Urinary bladder (tissue), 4 donors: ENCODE data around the gene RIN1. TPM values are rescaled to one million over a fixed set of nuclear protein-coding genes. Genes with fewer than 3 reads are reported as not detected.
"Not testable (repeated sequence)": the region's sequence is repeated elsewhere in the genome, so short reads cannot be mapped to it uniquely, and the experiment has no call there.

ENCODE experiments used
- DNase-seq: peaks from one replicate; pipeline ENCODE4 v3.0.0-alpha.2; 2015; ENCODE audit errors: extremely low spot score
- H3K27ac ChIP-seq: one replicate; pipeline ENCODE4 v1.5.1; 2013; ENCODE audit warnings: low read depth, mild to moderate bottlenecking, moderate library complexity
- H3K36me3 ChIP-seq: one replicate; pipeline ENCODE4 v1.6.1; 2013; ENCODE audit warnings: mild to moderate bottlenecking, moderate library complexity; ENCODE audit not compliant: insufficient read depth
- H3K4me1 ChIP-seq: one replicate; pipeline ENCODE4 v1.6.1; 2013; ENCODE audit warnings: mild to moderate bottlenecking, moderate library complexity; ENCODE audit not compliant: insufficient read depth
- H3K4me3 ChIP-seq: one replicate; pipeline ENCODE4 v1.5.1; 2013; ENCODE audit warnings: low read depth, low read length
- WGBS: extraction: QIAGEN DNeasy Blood & Tissue Kit; methylation state at CpG from one replicate; pipeline ENCODE4 v1.1.7; 2013; 5-methylcytosine and 5-hydroxymethylcytosine counted together
- polyA plus RNA-seq: library from polyadenylated mRNA; stranded (reverse); fragments of 200-250 nt; gene quantifications from one replicate; pipeline ENCODE4 v1.2.3, GENCODE V29; 2013
- total RNA-seq: library from RNA; depleted of rRNA; stranded (reverse); fragments of >200 nt; gene quantifications from one replicate; pipeline ENCODE4 v1.2.3, GENCODE V29; 2014
- donor health status: healthy with polysubstance abuse.
- donor health status: healthy.

Gene RIN1
- total RNA-seq (2.9 TPM), polyA plus RNA-seq (8.4 TPM)

GRCh38 chr11:66336234-66337102 is at the start of gene RIN1:
Gene RIN1, minus strand, starts transcription at chr11:66336434. Its CDS starts 32 bp downstream, at chr11:66336402.
- H3K4me1 ChIP-seq: no peaks in the 10 kb centered on the region
- H3K4me3 ChIP-seq: peak within 1 kb of the TSS; percentile 54
- H3K36me3 ChIP-seq: peaks cover 3% of the 10 kb centered on the region
- no peak within 1 kb of the TSS for H3K27ac ChIP-seq
- DNase-seq: no peak
- 14% methylated on average over 22 of the region's 22 CpGs for WGBS

GRCh38 chr11:66384316-66384715 is 48.1 kb upstream of the RIN1 start:
- H3K4me1 ChIP-seq, DNase-seq, H3K4me3 ChIP-seq, H3K36me3 ChIP-seq, H3K27ac ChIP-seq: not testable (repeated sequence)
- WGBS: 81% methylated on average over 13 of the region's 13 CpGs

- not testable (repeated sequence) for H3K36me3 ChIP-seq, H3K4me1 ChIP-seq, DNase-seq, H3K4me3 ChIP-seq, H3K27ac ChIP-seq
- 32% methylated on average over 7 of the region's 7 CpGs for WGBS
These were observed 44.0 kb upstream of the RIN1 start for GRCh38 chr11:66380264-66380663.

- whole genome bisulfite sequencing: 61% methylated on average over 9 of the region's 9 CpGs
These were observed 37.6 kb upstream of the RIN1 start for GRCh38 chr11:66373690-66374287.

GRCh38 chr11:66373265-66373664 is 37.0 kb upstream of the RIN1 start:
- H3K27ac ChIP-seq: no peak overlapping the region
- H3K4me3 ChIP-seq: no peak overlapping the region
- WGBS: 42% methylated on average over 5 of the region's 5 CpGs
- H3K4me1 ChIP-seq: no peaks in the 10 kb centered on the region
- DNase-seq: no peak
- H3K36me3 ChIP-seq: no peaks in the 10 kb centered on the region

More at GRCh38 chr11:66373690-66374287, 37.6 kb upstream of the RIN1 start:
- DNase-seq, H3K4me3 ChIP-seq, H3K27ac ChIP-seq, H3K36me3 ChIP-seq, H3K4me1 ChIP-seq: not testable (repeated sequence)

- DNase-seq: peak; percentile 53
- WGBS: under 1% methylated on average over 71 of the region's 72 CpGs
- Histone ChIP-seq H3K4me1 (no peaks in the 10 kb centered on the region), H3K4me3 (peak within 1 kb of the TSS; percentile 57), H3K27ac (peak within 1 kb of the TSS; percentile 31), H3K36me3 (no peaks in the 10 kb centered on the region)
These were observed 35.6 kb upstream of the RIN1 start, which contains the start of gene SLC29A2 for GRCh38 chr11:66371627-66372415. Gene SLC29A2, minus strand, starts transcription at chr11:66371760. Its CDS starts 169 bp downstream, at chr11:66371591.

- DNase-seq: no peak
- 87% methylated on average over 25 of the region's 25 CpGs for WGBS
- no peaks in the 10 kb centered on the region for H3K4me1 ChIP-seq
These were observed 33.0 kb upstream of the RIN1 start for GRCh38 chr11:66369073-66369894.

GRCh38 chr11:66368484-66368883 is 32.2 kb upstream of the RIN1 start:
- 92% methylated on average over 6 of the region's 6 CpGs for WGBS
- H3K27ac ChIP-seq: no peak overlapping the region

More at GRCh38 chr11:66369073-66369894, 33.0 kb upstream of the RIN1 start:
- Histone ChIP-seq H3K36me3 (no peaks in the 10 kb centered on the region), H3K27ac (no peak overlapping the region), H3K4me3 (no peak overlapping the region)

GRCh38 chr11:66367561-66368312 is 31.5 kb upstream of the RIN1 start:
- 89% methylated on average over 15 of the region's 15 CpGs for WGBS
- H3K4me1 ChIP-seq: no peaks in the 10 kb centered on the region
- no peak overlapping the region for H3K4me3 ChIP-seq
- no peak overlapping the region for H3K27ac ChIP-seq
- DNase-seq: no peak
- no peaks in the 10 kb centered on the region for H3K36me3 ChIP-seq

More at GRCh38 chr11:66368484-66368883, 32.2 kb upstream of the RIN1 start:
- Histone ChIP-seq H3K36me3 (no peaks in the 10 kb centered on the region), H3K4me1 (no peaks in the 10 kb centered on the region), H3K4me3 (no peak overlapping the region)
- no peak for DNase-seq

GRCh38 chr11:66366844-66367477 is 30.7 kb upstream of the RIN1 start:
- no peak for DNase-seq
- WGBS: 95% methylated on average over 8 of the region's 8 CpGs
- no peak overlapping the region for H3K27ac ChIP-seq
- no peak overlapping the region for H3K4me3 ChIP-seq
- H3K36me3 ChIP-seq: no peaks in the 10 kb centered on the region
- H3K4me1 ChIP-seq: no peaks in the 10 kb centered on the region

- no peaks in the 10 kb centered on the region for H3K36me3 ChIP-seq
- DNase-seq: no peak
- WGBS: 77% methylated on average over 14 of the region's 14 CpGs
- no peak overlapping the region for H3K27ac ChIP-seq
- no peaks in the 10 kb centered on the region for H3K4me1 ChIP-seq
- no peak overlapping the region for H3K4me3 ChIP-seq
These were observed 29.7 kb upstream of the RIN1 start for GRCh38 chr11:66365711-66366619.
